ENCODE results near the gene OR2T10. TPM values are rescaled to one million over a fixed set of nuclear protein-coding genes. Genes with fewer than 3 reads are reported as not detected.

Gene OR2T10
- total RNA-seq, 2 donors from 2014 or later, result not detected

DNA sequence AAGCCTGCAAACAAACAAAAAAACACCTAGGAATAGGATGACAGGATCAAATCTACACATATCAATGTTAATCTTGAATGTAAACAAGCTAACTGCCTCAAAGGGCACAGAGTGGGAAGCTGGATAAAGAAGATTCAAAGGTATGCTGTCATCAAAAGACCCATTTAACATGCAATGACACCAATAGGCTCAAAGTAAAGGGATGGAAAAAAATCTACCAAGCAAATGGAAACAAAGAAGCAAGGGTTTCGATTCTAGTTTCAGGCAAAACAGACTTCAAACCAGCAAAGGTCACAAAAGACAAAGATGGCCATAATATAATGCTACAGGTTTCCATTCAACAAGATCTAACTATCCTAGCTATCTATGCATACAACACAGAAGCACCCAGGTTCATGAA lies 16.2 kb upstream of the OR2T10 start:
- TF ChIP-seq POLR2A (IDR thresholded peaks at IDR 0.05) (no peak), POLR2AphosphoS5 (IDR thresholded peaks at IDR 0.05) (no peak)
- TF ChIP-seq, protein P1, sequence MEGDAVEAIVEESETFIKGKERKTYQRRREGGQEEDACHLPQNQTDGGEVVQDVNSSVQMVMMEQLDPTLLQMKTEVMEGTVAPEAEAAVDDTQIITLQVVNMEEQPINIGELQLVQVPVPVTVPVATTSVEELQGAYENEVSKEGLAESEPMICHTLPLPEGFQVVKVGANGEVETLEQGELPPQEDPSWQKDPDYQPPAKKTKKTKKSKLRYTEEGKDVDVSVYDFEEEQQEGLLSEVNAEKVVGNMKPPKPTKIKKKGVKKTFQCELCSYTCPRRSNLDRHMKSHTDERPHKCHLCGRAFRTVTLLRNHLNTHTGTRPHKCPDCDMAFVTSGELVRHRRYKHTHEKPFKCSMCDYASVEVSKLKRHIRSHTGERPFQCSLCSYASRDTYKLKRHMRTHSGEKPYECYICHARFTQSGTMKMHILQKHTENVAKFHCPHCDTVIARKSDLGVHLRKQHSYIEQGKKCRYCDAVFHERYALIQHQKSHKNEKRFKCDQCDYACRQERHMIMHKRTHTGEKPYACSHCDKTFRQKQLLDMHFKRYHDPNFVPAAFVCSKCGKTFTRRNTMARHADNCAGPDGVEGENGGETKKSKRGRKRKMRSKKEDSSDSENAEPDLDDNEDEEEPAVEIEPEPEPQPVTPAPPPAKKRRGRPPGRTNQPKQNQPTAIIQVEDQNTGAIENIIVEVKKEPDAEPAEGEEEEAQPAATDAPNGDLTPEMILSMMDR (IDR thresholded peaks at IDR 0.05), result no peak
- intact Hi-C loops (cut with DNase I), result no loop called here
- Histone ChIP-seq H3K9me3 (no peaks in the 10 kb centered on the region), H3K36me3 (no peaks in the 10 kb centered on the region), H3K4me1 (replicated peaks) (no peaks in the 10 kb centered on the region), H3K27me3 (replicated peaks; ENCODE audit: insufficient read depth) (no peaks in the 10 kb centered on the region), H3K27ac (no peak overlapping the region), H3K4me3 (no peak overlapping the region)
- WGBS, result 50% methylated on average over 1 of the region's 1 CpG
- DNase-seq (ENCODE audit: low spot score), result no peak

DNA sequence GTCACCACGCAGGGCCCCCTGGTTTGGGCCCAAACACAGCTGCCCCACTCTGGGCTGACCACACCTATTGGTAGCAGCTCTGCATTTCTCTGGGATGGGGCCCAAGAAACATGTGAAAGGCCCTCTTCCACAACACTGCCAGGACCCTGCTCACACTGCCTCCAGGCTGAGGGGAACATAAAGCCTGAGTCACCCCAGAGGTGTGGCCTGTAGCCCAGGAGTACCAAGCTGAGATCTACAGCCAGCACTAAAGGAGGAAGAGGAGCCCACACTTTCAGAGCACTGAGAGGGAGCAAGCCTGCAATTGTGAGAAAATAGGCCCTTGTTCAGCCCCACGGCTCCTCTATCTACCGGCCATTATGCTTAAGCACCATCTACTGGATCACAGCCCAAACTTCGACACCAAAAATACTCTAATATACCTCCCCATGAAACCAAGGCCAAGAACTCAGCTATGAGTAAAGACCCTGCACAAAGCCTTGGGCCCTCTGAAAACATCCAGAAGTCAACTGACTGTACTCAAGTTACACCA lies 14.4 kb upstream of the OR2T10 start:
- no peak overlapping the region for H3K4me3 ChIP-seq
- no peak for DNase-seq (ENCODE audit: low spot score)
- no peaks in the 10 kb centered on the region for H3K4me1 ChIP-seq (replicated peaks)
- no peak overlapping the region for H3K27ac ChIP-seq
- H3K9me3 ChIP-seq, result no peaks in the 10 kb centered on the region
- H3K27me3 ChIP-seq (replicated peaks; ENCODE audit: insufficient read depth), result no peaks in the 10 kb centered on the region
- H3K36me3 ChIP-seq, result no peaks in the 10 kb centered on the region
- intact Hi-C loops (cut with DNase I), result no loop called here
- TF ChIP-seq, protein P1 (IDR thresholded peaks at IDR 0.05), result no peak
- TF ChIP-seq POLR2A (IDR thresholded peaks at IDR 0.05), result no peak
- 81% methylated on average over 4 of the region's 4 CpGs for WGBS

DNA sequence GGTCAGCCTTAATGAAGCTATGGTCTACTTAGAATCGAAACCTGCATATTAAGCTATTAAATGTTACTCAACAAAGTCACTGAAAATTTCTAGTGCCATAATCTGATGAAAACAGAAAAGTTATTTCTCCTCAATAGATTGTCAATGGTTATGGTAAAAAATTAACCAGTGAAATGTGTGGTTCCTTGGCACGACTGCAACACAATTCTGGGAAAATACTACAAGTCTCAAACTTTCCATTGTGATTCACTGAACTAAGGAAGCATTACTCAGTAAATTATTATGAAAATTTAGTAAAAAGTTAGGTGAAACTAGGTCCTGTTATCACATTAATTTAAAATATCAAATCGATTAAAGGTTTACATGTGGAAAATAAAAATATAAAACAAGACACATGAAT lies 12.8 kb upstream of the OR2T10 start:
- no peak overlapping the region for H3K4me3 ChIP-seq
- no peak overlapping the region for H3K27ac ChIP-seq
- DNase-seq (ENCODE audit: low spot score), result no peak
- no peaks in the 10 kb centered on the region for H3K27me3 ChIP-seq (replicated peaks; ENCODE audit: insufficient read depth)
- intact Hi-C loops (cut with DNase I), result no loop called here
- WGBS, result 51% methylated on average over 3 of the region's 3 CpGs
- no peaks in the 10 kb centered on the region for H3K4me1 ChIP-seq (replicated peaks)
- H3K9me3 ChIP-seq, result no peaks in the 10 kb centered on the region
- TF ChIP-seq POLR2A (IDR thresholded peaks at IDR 0.05) (no peak), POLR2AphosphoS5 (IDR thresholded peaks at IDR 0.05) (no peak)
- TF ChIP-seq, protein P1 (IDR thresholded peaks at IDR 0.05), result no peak
- no peaks in the 10 kb centered on the region for H3K36me3 ChIP-seq

DNA sequence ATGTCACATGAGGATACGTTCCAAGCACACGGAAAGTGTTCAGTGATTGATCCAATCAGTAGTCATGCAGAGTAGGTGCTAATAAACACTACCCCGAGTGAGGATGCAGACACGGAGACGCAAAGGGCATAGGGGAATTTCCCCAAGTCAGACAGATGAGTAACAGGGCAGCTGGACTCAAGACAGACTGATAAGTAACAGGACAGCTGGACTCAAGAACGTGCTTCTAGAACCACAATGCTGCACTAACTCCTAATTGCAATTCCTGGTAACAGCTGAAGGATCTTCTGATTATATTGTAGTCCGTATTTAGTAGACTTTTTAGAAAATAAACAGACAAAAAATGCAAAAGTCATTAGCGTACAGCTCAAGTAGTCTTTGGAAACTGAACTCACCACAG lies 1.9 kb upstream of the OR2T10 start:
- H3K9me3 ChIP-seq, result no peaks in the 10 kb centered on the region
- TF ChIP-seq, protein P1 (IDR thresholded peaks at IDR 0.05), result no peak
- TF ChIP-seq POLR2A (IDR thresholded peaks at IDR 0.05) (no peak), POLR2AphosphoS5 (IDR thresholded peaks at IDR 0.05) (no peak)
- WGBS, result 84% methylated on average over 8 of the region's 8 CpGs
- intact Hi-C loops (cut with DNase I), result no loop called here
- DNase-seq (ENCODE audit: low spot score), result no peak
- no peak overlapping the region for H3K4me3 ChIP-seq
- no peak overlapping the region for H3K27ac ChIP-seq
- H3K36me3 ChIP-seq, result no peaks in the 10 kb centered on the region
- H3K27me3 ChIP-seq (replicated peaks; ENCODE audit: insufficient read depth), result no peaks in the 10 kb centered on the region
- no peaks in the 10 kb centered on the region for H3K4me1 ChIP-seq (replicated peaks)

DNA sequence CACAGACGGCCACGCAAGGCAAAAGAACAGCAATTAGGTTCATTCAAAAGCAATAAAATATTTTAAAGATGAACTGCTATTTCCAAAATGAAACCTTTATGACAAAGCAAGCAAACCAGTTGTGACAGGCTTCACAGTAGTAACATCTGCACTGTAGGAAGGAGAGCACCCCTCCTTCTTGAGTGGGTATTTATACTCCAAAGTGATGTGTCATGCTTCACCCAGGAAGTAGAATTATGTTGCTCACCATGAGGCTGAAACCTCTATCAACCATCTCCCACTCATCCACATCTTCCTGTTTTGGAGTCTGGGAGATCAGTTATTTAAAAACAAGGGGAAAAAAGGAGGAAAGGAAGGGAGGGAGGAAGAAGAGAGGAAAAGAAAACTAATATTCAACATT lies 885 bp downstream of the OR2T10 start:
- TF ChIP-seq POLR2AphosphoS5 (IDR thresholded peaks at IDR 0.05), result no peak
- TF ChIP-seq POLR2A (IDR thresholded peaks at IDR 0.05), result no peak
- TF ChIP-seq, protein P1 (IDR thresholded peaks at IDR 0.05), result no peak
- H3K4me3 ChIP-seq, result no peak overlapping the region
- no peaks in the 10 kb centered on the region for H3K4me1 ChIP-seq (replicated peaks)
- WGBS, result 43% methylated on average over 2 of the region's 2 CpGs
- H3K27me3 ChIP-seq (replicated peaks; ENCODE audit: insufficient read depth), result no peaks in the 10 kb centered on the region
- H3K36me3 ChIP-seq, result no peaks in the 10 kb centered on the region
- H3K9me3 ChIP-seq, result no peaks in the 10 kb centered on the region
- intact Hi-C loops (cut with DNase I), result no loop called here
- DNase-seq (ENCODE audit: low spot score), result no peak
- H3K27ac ChIP-seq, result no peak overlapping the region

Data from prostate gland (tissue), 2 donors.